ENCODE results near the gene SLC12A6.
A peak's percentile ranks its signal among the peaks of the same experiment; 100 is the strongest.
"Not testable (repeated sequence)": the region's sequence is repeated elsewhere in the genome, so short reads cannot be mapped to it uniquely, and the experiment has no call there.

SLC12A6 gene

GRCh38 chr15:34355241-34355640 is 17.7 kb upstream of the SLC12A6 start:
- no peak for DNase-seq

DNA sequence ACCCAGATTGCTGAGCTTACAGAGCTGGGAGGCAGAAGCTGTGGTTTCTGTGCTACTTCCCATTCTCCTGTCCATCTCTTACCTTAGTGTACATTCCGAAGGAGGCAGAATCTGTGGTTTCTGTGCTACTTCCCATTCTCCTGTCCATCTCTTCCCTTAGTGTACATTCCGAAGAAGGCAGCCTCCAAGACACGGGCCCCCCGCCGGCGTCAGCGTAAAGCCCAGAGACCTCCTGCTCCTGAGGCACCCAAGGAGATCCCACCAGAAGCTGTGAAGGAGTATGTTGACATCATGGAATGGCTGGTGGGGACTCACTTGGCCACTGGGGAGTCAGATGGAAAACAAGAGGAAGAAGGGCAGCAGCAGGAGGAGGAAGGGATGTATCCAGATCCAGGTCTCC is 16.7 kb upstream of the SLC12A6 start:
- no peak for DNase-seq

DNA sequence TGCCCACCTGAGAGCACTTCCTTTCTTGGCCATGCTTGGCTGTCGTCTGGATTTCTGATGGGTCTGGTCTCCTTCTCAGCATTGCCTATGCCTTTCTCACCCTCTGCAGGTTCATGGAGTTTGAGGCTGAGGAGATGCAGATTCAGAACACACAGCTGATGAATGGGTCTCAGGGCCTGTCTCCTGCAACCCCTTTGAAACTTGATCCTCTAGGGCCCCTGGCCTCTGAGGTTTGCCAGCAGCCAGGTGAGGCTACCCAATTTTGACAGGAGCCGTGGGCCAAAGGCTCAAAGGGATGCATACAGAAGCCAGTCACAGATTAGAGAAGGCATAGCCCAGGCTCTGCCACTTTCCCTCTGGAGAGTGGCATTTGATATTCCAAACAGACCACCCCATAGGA is 16.0 kb upstream of the SLC12A6 start:
- DNase-seq: no peak

GRCh38 chr15:34352996-34353395 is 15.4 kb upstream of the SLC12A6 start:
- not testable (repeated sequence) for DNase-seq

DNA sequence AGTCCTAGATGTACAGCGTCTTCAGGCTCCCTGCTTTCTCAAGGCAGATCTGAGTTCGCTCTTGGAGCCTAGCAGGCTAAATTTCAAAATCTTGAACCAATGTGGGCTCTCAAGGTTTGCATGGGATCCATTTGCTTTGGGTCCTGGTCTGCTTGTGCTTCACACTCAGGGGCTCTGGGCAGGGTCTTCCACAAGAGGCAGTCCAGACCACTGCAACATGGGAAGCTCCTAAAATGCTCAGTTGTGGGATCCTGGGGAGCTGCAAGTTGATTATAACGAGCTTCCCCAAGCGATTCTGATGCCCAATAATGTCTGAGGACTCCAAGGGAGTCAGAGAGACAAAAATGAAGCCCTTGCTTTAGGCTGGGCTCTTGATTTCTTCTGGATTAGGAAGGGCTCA is 12.2 kb upstream of the SLC12A6 start:
- no peak for DNase-seq

GRCh38 chr15:34348735-34349300 is 11.2 kb upstream of the SLC12A6 start:
- DNase-seq: no peak

DNA sequence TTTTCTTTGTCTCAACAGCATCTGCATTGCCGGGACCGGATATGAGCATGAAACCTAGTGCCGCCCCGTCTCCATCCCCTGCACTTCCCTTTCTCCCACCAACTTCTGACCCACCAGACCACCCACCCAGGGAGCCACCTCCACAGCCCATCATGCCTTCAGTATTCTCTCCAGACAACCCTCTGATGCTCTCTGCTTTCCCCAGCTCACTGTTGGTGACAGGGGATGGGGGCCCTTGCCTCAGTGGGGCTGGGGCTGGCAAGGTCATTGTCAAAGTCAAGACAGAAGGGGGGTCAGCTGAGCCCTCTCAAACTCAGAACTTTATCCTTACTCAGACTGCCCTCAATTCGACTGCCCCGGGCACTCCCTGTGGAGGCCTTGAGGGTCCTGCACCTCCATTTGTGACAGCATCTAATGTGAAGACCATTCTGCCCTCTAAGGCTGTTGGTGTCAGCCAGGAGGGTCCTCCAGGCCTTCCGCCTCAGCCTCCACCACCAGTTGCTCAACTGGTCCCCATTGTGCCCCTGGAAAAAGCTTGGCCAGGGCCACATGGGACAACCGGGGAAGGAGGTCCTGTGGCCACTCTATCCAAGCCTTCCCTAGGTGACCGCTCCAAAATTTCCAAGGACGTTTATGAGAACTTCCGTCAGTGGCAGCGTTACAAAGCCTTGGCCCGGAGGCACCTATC is 10.5 kb upstream of the SLC12A6 start:
- no peak for DNase-seq

DNA sequence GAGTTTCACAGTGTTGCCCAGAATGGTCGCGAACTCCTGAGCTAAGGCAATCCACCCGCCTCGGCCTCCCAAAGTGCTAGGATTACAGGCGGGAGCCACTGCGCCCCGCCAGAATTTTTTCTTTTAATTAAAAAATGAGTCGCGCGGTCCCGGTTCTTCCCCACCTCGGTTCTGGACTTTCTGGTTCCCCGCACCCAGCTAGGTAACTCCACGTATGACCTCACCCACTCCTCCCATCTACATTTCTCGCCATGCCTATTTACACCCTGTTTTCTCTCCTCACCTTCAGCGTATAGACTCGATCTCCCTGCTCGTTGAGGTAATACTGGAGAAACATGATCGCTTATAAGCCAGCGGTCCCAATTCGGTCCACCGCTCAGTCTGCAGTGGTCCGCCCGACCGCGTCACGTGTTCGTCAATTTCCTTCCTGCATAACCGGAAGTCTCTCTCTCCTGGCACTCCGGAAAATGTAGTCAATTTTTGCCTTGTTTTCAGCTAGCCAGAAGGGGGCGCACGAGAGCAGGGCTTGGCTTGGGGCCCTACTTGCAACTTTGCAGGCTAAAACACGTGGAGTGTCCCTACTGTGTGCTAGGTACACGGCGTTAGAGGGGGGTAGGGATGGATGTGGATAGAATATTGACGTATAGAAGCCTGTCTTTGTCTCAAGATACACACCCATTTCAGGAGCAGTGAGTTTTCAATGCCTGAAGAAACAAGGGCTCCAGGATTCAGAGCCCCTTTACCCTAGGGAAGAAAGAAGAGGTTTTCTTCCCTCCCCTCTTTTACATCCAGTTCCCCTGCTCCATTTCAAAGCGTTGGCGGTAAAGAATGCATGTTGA is 5.4 kb upstream of the SLC12A6 start, which contains the start of the genes NOP10 and NUTM1:
Gene NOP10 (minus strand): TSS at position 400 of the 839 bp plus-strand sequence. CDS start 63 bp downstream, at position 337.
Gene NUTM1 (plus strand): TSS at position 579 of the 839 bp plus-strand sequence. CDS start 382 bp downstream, outside the sequence.
- peak; percentile 89 to 92 for DNase-seq

DNA sequence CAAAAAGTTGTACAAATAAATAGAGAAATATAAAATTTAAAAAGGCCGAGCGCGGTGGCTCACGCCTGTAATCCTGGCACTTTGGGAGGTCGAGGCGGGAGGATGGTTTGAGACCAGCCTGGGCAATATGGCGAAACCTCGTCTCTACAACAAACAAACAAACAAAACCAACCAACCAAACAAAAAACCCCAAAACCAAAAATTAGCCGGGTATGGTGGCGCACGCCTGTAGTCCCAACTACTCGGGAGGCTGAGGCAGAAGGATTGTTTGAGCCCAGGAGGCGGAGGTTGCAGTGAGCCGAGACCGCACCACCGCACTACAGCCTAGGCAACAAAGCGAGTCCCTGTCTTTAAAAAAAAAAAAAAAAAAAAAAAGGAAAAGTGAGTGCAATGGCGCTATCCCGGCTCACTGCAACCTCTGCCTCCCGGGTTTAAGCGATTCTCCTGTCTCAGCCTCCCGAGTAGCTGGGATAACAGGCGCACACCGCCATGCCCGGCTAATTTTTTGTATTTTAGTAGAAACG is 4.7 kb upstream of the SLC12A6 start:
- not testable (repeated sequence) for DNase-seq

- DNase-seq: no peak
Measured at GRCh38 chr15:34341381-34342212, 4.0 kb upstream of the SLC12A6 start.

- no peak for DNase-seq
Measured at GRCh38 chr15:34339946-34340345, 2.4 kb upstream of the SLC12A6 start.

- no peak for DNase-seq
Measured at GRCh38 chr15:34338347-34338746, 766 bp upstream of the SLC12A6 start.

- peak in 1 of 2 experiments; percentile 18 for DNase-seq
Measured at GRCh38 chr15:34336991-34337556, 507 bp downstream of the SLC12A6 start.

- no peak for DNase-seq
Measured at GRCh38 chr15:34336231-34336990, 1.2 kb downstream of the SLC12A6 start.

GRCh38 chr15:34335176-34336032 is 2.2 kb downstream of the SLC12A6 start:
- no peak for DNase-seq

DNA sequence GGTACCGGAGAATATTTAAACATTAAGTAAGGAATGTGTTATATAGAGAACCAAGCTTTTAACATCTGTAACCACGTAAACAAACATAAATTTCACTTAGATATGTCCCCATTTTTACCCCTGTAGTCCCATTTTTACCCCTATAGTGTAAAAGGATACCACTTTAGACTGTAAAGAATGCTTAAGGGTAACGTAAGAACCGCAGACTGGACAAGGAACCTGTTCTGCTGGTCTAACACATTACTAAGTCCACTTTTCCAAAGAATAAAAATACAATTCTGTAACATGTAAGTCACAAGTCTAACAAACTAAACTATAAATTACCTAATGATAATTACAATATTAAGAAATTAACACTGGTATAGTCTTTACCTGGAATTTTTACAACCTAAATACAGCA is 2.9 kb downstream of the SLC12A6 start:
- no peak for DNase-seq

DNA sequence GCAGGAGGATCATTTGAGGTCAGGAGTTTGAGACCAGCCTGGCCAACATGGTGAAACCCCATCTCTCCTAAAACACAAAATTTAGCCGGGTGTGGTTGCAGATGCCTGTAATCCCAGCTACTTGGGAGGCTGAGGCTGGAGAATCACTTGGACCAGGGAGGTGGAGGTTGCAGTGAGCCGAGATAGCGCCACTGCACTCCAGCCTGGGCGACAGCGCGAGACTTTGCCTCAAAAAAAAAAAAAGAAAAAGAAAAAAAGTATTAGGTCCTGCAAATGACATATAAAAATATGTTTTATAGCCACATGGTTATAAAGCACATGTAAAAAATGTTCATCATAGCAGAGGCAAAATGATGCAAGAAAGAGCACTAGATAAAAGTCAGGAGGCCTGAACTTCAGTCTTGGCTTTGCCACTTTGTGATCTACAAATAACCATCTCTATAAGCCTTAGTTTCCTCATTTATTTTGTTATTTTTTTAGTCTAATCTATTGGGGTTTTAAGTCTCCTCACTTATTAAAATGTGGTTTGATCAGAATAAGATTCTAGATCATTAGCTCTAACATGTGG is 4.9 kb downstream of the SLC12A6 start:
- DNase-seq: no peak

DNA sequence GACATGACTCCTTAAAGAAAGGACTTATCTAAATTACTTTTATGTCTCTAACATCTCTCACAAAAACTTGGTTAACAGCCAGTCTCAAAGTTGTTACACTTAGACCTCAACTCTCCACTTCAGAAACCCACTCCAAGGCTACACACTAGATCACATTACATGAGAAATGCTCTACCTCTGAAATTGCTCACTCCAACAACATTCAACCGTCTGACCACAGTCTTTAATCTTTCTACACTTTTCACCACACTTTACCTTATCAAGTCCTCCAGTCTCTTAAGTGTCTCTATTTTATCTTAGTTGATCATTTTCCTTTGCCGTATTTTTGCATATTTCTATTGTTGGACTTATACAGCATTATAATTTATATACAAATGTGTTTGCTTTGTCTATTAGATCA is 5.8 kb downstream of the SLC12A6 start:
- no peak for DNase-seq

DNA sequence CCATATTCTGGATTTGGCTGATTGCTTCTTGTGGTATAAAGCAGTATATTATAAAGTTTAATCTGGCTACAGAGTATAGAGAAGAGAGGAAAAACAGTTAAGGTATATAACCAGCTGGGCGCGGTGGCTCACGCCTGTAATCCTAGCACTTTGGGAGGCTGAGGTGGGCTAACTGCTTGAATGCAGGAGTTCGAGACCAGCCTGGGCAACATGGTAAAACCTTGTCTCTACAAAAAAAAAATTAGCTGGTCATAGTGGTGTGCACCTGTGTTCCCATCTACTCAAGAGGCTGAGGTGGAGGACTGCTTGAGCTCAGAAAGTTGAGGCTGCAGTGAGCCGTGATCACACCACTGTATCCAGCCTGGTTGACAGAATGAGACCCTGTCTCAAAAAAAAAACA is 7.3 kb downstream of the SLC12A6 start:
- DNase-seq: no peak

DNA sequence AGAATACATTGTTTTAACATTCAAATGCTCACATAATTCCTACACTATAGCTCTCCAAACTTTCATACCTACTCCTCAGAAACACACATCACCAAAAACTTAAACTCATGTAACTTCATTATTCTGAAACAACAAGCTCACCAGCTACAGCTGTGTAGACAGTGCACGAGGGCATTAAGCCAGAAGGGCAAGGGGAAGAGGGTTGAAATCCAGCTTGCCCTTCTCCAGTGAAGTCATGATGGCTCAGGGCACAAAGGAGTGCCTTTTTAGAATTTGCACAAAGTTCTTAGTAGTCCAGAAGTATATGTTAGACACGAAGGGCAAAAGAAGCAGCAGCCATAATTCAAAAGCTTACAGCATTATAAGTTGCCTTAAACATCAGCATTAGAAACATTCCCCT is 8.6 kb downstream of the SLC12A6 start:
- DNase-seq: no peak

Measured in SHP77 (cell line).